Mucosa of descending colon (tissue), 3 donors: Measurements from ENCODE around the gene KRTAP6-2. TPM values are rescaled to one million over a fixed set of nuclear protein-coding genes. Genes with fewer than 3 reads are reported as not detected.

ENCODE experiments used
- ATAC-seq: fragments of 200-7000 bp; cut with Tn5 transposase; one replicate; pipeline ENCODE4 v1.9.1; 2020; ENCODE audit warnings: mild to moderate bottlenecking, moderate library complexity
- DNase-seq, 3 donors: peaks; one replicate each; pipeline ENCODE4 v3.0.0-alpha.2; 2020
- H3K36me3 ChIP-seq: fragments of 200-600 bp; one replicate; pipeline ENCODE4 v1.8.0; 2021; ENCODE audit warnings: low read depth, mild to moderate bottlenecking
- H3K4me1 ChIP-seq: fragments of 200-600 bp; one replicate; pipeline ENCODE4 v1.8.0; 2021; ENCODE audit warnings: low read depth, mild to moderate bottlenecking
- H3K4me3 ChIP-seq: fragments of 200-600 bp; one replicate; pipeline ENCODE4 v1.8.0; 2021; ENCODE audit warnings: mild to moderate bottlenecking
- H3K9me3 ChIP-seq: fragments of 200-600 bp; one replicate; pipeline ENCODE4 v1.8.0; 2021; ENCODE audit warnings: mild to moderate bottlenecking
- intact Hi-C, 2 donors: fragments of 100-400 bp; cut with DNase I in 1 of 2; cut with micrococcal nuclease in 1 of 2; formaldehyde crosslinking; loops; one replicate each; pipeline versions ENCODE4 v1.11.0 to v1.11.1; 2022; cut with DNase I, micrococcal nuclease
- long read RNA-seq, 2 donors: library from polyadenylated mRNA; unstranded; transcript quantifications; one replicate each; pipeline ENCODE4 v2.0.0, GENCODE V29; 2019 to 2021
- total RNA-seq, 3 donors: library from RNA; stranded (reverse); fragmentation: NEBNext Ultra II Directional in 2 of 3; extraction: Animal tissue kit (Norgen Biotek cat#: 25700) in 2 of 3; gene quantifications; one replicate each; pipeline versions ENCODE4 v1.2.1 to v1.2.4, GENCODE V29; 2021 to 2023
- TF ChIP-seq, protein P1 (sequence below): fragments of 200-600 bp; IDR thresholded peaks from one replicate; pipeline ENCODE4 v1.8.0; 2022; ENCODE audit warnings: antibody characterized with exemption, mild to moderate bottlenecking
- donor health status: DM: no; HTN: no; CAD: no; lungs with moderate emphysema.
- donor health status: DM: no; HTN: no; CAD: no.
- donor health status: DM: no; HTN: yes; CAD: no.

The KRTAP6-2 gene, protein sequence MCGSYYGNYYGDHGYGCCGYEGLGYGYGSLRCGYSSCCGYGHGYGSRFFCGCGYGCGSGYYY
- not detected for total RNA-seq
- long read RNA-seq, donor 1 = 0 reads
- long read RNA-seq, donor 2 = 0 reads

DNA sequence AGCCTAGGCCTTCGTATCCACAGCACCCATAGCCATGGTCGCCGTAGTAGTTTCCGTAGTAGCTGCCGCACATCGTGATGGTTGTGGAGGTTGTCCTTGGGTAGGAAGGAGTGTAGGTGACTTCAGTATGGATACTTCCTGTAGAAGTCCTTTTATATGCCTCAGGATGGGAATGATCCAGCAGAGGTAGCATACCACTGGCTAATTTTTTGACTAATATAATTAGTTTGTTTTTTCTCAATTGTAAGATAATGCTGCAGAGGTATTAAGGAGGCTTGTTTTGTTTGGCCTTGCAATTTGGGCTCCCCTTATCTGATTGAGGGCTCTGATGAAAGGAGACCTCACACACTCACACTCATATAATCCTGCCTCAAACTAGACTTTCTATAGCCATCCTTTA lies at the start of gene KRTAP6-2:
Gene KRTAP6-2 (minus strand): TSS at position 101 of the 400 bp plus-strand sequence. CDS start 28 bp downstream, at position 73.
- Histone ChIP-seq H3K9me3 (peaks cover 45% of the 10 kb centered on the region), H3K36me3 (no peaks in the 10 kb centered on the region), H3K4me3 (no peak within 1 kb of the TSS), H3K4me1 (no peaks in the 10 kb centered on the region)
- ATAC-seq (no peak), DNase-seq (no peak)
- intact Hi-C loops = no loop called here
- TF ChIP-seq, protein P1, sequence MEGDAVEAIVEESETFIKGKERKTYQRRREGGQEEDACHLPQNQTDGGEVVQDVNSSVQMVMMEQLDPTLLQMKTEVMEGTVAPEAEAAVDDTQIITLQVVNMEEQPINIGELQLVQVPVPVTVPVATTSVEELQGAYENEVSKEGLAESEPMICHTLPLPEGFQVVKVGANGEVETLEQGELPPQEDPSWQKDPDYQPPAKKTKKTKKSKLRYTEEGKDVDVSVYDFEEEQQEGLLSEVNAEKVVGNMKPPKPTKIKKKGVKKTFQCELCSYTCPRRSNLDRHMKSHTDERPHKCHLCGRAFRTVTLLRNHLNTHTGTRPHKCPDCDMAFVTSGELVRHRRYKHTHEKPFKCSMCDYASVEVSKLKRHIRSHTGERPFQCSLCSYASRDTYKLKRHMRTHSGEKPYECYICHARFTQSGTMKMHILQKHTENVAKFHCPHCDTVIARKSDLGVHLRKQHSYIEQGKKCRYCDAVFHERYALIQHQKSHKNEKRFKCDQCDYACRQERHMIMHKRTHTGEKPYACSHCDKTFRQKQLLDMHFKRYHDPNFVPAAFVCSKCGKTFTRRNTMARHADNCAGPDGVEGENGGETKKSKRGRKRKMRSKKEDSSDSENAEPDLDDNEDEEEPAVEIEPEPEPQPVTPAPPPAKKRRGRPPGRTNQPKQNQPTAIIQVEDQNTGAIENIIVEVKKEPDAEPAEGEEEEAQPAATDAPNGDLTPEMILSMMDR = no peak

DNA sequence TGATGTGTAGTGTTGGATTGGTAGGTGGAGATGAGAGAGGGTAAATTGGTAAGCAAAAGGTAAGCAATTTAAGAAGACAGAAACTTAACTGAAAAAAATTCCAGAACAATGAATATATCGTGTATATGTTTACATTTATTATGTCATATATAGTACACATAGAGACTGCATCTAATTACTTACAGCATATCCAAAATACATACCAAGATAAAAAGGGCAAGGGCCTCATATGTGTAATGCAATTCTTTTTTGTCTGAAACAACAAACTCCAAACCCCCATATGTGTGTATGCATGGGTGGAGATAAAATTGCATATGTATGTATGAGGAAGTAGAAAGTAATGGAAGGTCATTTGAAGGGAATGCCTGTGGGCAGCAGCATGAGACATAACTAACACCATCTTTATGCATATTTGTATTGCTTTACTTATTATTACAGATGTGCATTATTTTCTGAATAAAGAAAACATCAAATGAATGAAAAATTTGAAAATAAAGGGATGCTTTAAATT lies 48.3 kb upstream of the KRTAP6-2 start:
- intact Hi-C loops = no loop called here

DNA sequence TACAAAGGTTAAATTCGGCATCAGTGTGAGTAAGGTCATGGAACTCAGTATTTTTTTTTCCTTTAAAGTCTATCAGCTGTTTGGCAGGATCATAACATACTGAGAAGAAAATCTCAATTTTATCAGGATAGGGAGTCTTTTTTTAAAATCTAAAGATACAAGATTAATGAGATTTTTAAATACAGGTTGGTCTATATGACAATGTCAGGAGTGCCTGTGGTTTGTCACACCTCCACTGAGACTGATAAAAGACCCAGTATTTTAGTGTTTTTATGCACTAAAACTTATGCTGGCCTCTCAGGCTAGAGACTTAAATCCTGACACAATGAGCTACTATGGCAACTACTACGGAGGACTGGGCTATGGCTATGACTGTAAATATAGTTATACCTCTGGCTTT lies 43.9 kb upstream of the KRTAP6-2 start, which contains the start of gene KRTAP20-3:
Gene KRTAP20-3 (plus strand): TSS at position 301 of the 400 bp plus-strand sequence.
- no peaks in the 10 kb centered on the region for H3K36me3 ChIP-seq
- H3K4me3 ChIP-seq = no peak within 1 kb of the TSS
- H3K9me3 ChIP-seq = peaks cover 52% of the 10 kb centered on the region
- TF ChIP-seq, protein P1 = no peak
- intact Hi-C loops = no loop called here
- H3K4me1 ChIP-seq = no peaks in the 10 kb centered on the region
- DNase-seq (no peak), ATAC-seq (no peak)

More for the DNA sequence above, 48.3 kb upstream of the KRTAP6-2 start:
- Histone ChIP-seq H3K36me3 (no peaks in the 10 kb centered on the region), H3K9me3 (peaks cover 58% of the 10 kb centered on the region), H3K4me1 (no peaks in the 10 kb centered on the region), H3K4me3 (no peak overlapping the region)
- TF ChIP-seq, protein P1 = no peak
- DNase-seq (no peak), ATAC-seq (no peak)

DNA sequence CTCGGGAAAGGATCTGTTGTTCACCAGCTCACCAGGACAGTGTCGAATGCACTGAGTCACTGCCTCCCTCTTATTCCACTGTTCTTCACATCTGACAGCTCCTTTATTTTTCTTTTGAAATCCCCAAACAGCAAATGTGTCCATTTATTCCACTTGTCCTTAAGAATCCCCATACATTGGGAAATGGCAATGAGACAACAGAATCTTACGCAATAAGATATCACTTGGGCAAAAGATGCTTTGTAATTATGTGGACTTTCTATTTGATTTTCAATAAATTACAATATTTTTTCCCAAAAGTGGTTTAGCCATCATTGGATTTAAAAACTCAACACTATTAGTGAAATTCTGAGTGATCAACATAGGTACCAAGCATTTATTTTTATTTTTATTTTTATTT lies 40.0 kb upstream of the KRTAP6-2 start:
- ATAC-seq (no peak), DNase-seq (no peak)
- Histone ChIP-seq H3K4me1 (no peaks in the 10 kb centered on the region), H3K4me3 (no peak overlapping the region), H3K9me3 (peaks cover 56% of the 10 kb centered on the region), H3K36me3 (no peaks in the 10 kb centered on the region)
- TF ChIP-seq, protein P1 = no peak
- intact Hi-C loops = no loop called here

DNA sequence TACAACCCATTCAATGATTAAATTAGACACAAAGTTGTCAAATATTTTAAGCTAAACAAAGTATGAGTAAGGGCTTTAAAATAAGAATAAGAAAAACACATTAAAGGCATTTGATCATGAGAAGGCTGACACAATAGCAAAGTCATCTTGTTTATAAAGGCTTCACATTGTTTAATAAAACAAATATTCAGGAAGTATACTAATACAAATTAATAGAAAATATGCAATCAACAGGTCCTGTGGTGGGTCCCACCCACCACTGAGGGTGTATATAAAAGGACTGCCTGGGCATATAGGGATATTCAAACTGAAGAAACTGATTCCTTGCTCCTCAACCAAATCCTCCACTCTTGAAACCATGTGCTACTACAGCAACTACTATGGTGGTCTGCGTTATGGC lies 36.2 kb upstream of the KRTAP6-2 start, which contains the start of gene KRTAP20-2:
Gene KRTAP20-2 (plus strand): TSS at position 301 of the 400 bp plus-strand sequence. CDS start 58 bp downstream, at position 359.
- H3K9me3 ChIP-seq = peaks cover 54% of the 10 kb centered on the region
- no peak within 1 kb of the TSS for H3K4me3 ChIP-seq
- DNase-seq = no peak
- intact Hi-C loops = no loop called here
- TF ChIP-seq, protein P1 = no peak
- no peaks in the 10 kb centered on the region for H3K36me3 ChIP-seq
- H3K4me1 ChIP-seq = no peaks in the 10 kb centered on the region
- no peak for ATAC-seq
